IMR-90 (cell line): ENCODE results near the gene SATL1. TPM values are rescaled to one million over a fixed set of nuclear protein-coding genes. Genes with fewer than 3 reads are reported as not detected.
"Not testable (repeated sequence)": the region's sequence is repeated elsewhere in the genome, so short reads cannot be mapped to it uniquely, and the experiment has no call there.

Source experiments
- ATAC-seq: fragments of 200-7000 bp; cut with Tn5 transposase; 2 replicates; pipeline ENCODE4 v1.9.1; 2020; ENCODE audit warnings: low read depth, mild to moderate bottlenecking, moderate library complexity
- BruUV-seq: library from RNA; stranded (reverse); fragments of 400-500 nt; replicated peaks from 2 replicates; lab custom pipeline; 2021; lab: Mats Ljungman, UMichigan
- CTCF ChIA-PET: fragments of 300-600 bp; formaldehyde crosslinking; extraction: SDS; loops from one replicate; lab custom pipeline; 2021; ENCODE audit warnings: antibody characterized with exemption; lab: Yijun Ruan, JAX
- POLR2A ChIA-PET: fragments of 300-600 bp; sonication (Branson Sonifier 250); formaldehyde crosslinking; loops from one replicate; lab custom pipeline; 2022; ENCODE audit warnings: antibody characterized with exemption; ENCODE audit not compliant: unreplicated experiment; lab: Charles Lee
- DNase-seq: peaks from one replicate; pipeline ENCODE4 v3.0.0; 2013
- H2AFZ ChIP-seq: replicated peaks from 2 replicates; pipeline ENCODE3; 2013; ENCODE audit warnings: low read length, mild to moderate bottlenecking; ENCODE audit not compliant: poor library complexity
- H2AK5ac ChIP-seq: 2 replicates; pipeline ENCODE4 v1.6.1; 2013; ENCODE audit warnings: low read depth, low read length, inconsistent platforms
- H2AK9ac ChIP-seq: replicated peaks from 2 replicates; pipeline ENCODE3; 2013; ENCODE audit warnings: mild to moderate bottlenecking, low read depth, low read length, moderate library complexity; ENCODE audit not compliant: poor library complexity
- H2BK120ac ChIP-seq: 2 replicates; pipeline ENCODE4 v1.6.1; 2013; ENCODE audit warnings: low read depth, low read length, inconsistent platforms
- H2BK15ac ChIP-seq: 3 replicates; pipeline ENCODE4 v1.6.1; 2013; ENCODE audit warnings: low read depth, low read length, inconsistent platforms
- H2BK20ac ChIP-seq: 2 replicates; pipeline ENCODE4 v1.6.1; 2013; ENCODE audit warnings: low read depth, mild to moderate bottlenecking, inconsistent platforms, low read length, moderate library complexity
- H2BK5ac ChIP-seq: 2 replicates; pipeline ENCODE4 v1.6.1; 2013; ENCODE audit warnings: mild to moderate bottlenecking, low read depth, low read length, inconsistent platforms; ENCODE audit not compliant: poor library complexity, severe bottlenecking
- H3K14ac ChIP-seq: replicated peaks from 2 replicates; pipeline ENCODE4 v1.6.1; 2013; ENCODE audit warnings: low read depth, low read length, inconsistent platforms
- H3K18ac ChIP-seq: 2 replicates; pipeline ENCODE4 v1.6.1; 2013; ENCODE audit warnings: low read depth, low read length, control low read depth
- H3K23ac ChIP-seq: 2 replicates; pipeline ENCODE4 v1.6.1; 2013; ENCODE audit warnings: low read depth, low read length, inconsistent platforms
- H3K27ac ChIP-seq: 2 replicates; pipeline ENCODE4 v1.5.1; 2013; ENCODE audit warnings: mild to moderate bottlenecking, control low read depth, low read length; ENCODE audit not compliant: insufficient read depth
- H3K27me3 ChIP-seq: 2 replicates; pipeline ENCODE4 v1.6.1; 2013; ENCODE audit warnings: low read length; ENCODE audit not compliant: control insufficient read depth, insufficient read depth
- H3K36me3 ChIP-seq: 2 replicates; pipeline ENCODE4 v1.6.1; 2013; ENCODE audit warnings: low read length, mixed read lengths; ENCODE audit not compliant: control insufficient read depth, insufficient read depth
- H3K4ac ChIP-seq: 2 replicates; pipeline ENCODE4 v1.6.1; 2013; ENCODE audit warnings: low read depth, low read length, inconsistent platforms
- H3K4me1 ChIP-seq: 2 replicates; pipeline ENCODE4 v1.6.1; 2013; ENCODE audit warnings: low read length, mixed read lengths; ENCODE audit not compliant: control insufficient read depth, insufficient read depth
- H3K4me2 ChIP-seq: 2 replicates; pipeline ENCODE4 v1.6.1; 2013; ENCODE audit warnings: low read depth, mild to moderate bottlenecking, control low read depth, low read length, moderate library complexity
- H3K4me3 ChIP-seq: 2 replicates; pipeline ENCODE4 v1.5.1; 2013; ENCODE audit warnings: low read depth, mild to moderate bottlenecking, control low read depth, low read length, moderate library complexity; ENCODE audit not compliant: insufficient read depth
- H3K56ac ChIP-seq: 2 replicates; pipeline ENCODE4 v1.6.1; 2013; ENCODE audit warnings: low read length, inconsistent platforms; ENCODE audit not compliant: insufficient read depth; ENCODE audit errors: extremely low read depth
- H3K79me1 ChIP-seq, 2 experiments: 2 replicates each; pipeline ENCODE4 v1.6.1; 2013; ENCODE audit warnings: low read length in 2 of 2, inconsistent platforms in 1 of 2, low read depth in 1 of 2
- H3K9ac ChIP-seq: 2 replicates; pipeline ENCODE4 v1.6.1; 2013; ENCODE audit warnings: low read depth, low read length, control low read depth
- H3K9me1 ChIP-seq: 2 replicates; pipeline ENCODE4 v1.6.1; 2013; ENCODE audit warnings: low read length, inconsistent platforms; ENCODE audit not compliant: insufficient read depth
- H3K9me3 ChIP-seq: 2 replicates; pipeline ENCODE4 v1.6.1; 2013; ENCODE audit warnings: low read length; ENCODE audit not compliant: control insufficient read depth, insufficient read depth
- H4K20me1 ChIP-seq: 2 replicates; pipeline ENCODE4 v1.6.1; 2013; ENCODE audit warnings: low read length, inconsistent platforms; ENCODE audit not compliant: insufficient read depth
- H4K5ac ChIP-seq: 2 replicates; pipeline ENCODE4 v1.6.1; 2013; ENCODE audit warnings: mild to moderate bottlenecking, low read depth, low read length, control low read depth
- H4K8ac ChIP-seq, 2 experiments: 2 replicates each; pipeline ENCODE4 v1.6.1; 2013; ENCODE audit warnings: low read depth in 2 of 2, low read length in 2 of 2, control low read depth in 1 of 2, inconsistent platforms in 1 of 2
- H4K91ac ChIP-seq: 2 replicates; pipeline ENCODE4 v1.6.1; 2013; ENCODE audit warnings: low read depth, low read length, inconsistent platforms; ENCODE audit not compliant: insufficient read depth
- WGBS, 2 experiments: methylation state at CpG; one replicate each; pipeline versions ENCODE4 v1.1.5 to v1.1.7; 2013; ENCODE audit warnings: missing lambda C conversion rate in 2 of 2; ENCODE audit not compliant: insufficient read length in 1 of 2; ENCODE audit errors: extremely low coverage in 2 of 2; 5-methylcytosine and 5-hydroxymethylcytosine counted together
- dilution Hi-C: fragments of 300-500 bp; cut with HindIII; formaldehyde crosslinking; loops from one replicate; pipeline ENCODE4 v1.14.3; 2018; ENCODE audit warnings: low sequenced_read_pairs; ENCODE audit not compliant: unreplicated experiment
- in situ Hi-C: fragments of 300-500 bp; cut with MboI; formaldehyde crosslinking; loops from 3 replicates; pipeline ENCODE4 v1.14.3; 2019; ENCODE audit warnings: low sequenced_read_pairs, inconsistent platforms, mixed read lengths
- intact Hi-C: fragments of 100-400 bp; cut with micrococcal nuclease; formaldehyde crosslinking; loops from 2 replicates; pipeline ENCODE4 v1.10.0; 2022
- polyA plus RNA-seq, 3 experiments: library from polyadenylated mRNA; depleted of rRNA; stranded (reverse); fragments of >200 nt; gene quantifications; 2 replicates each; pipeline ENCODE4 v1.2.3, GENCODE V29; 2012; ENCODE audit warnings: low replicate concordance in 1 of 3
- total RNA-seq: library from RNA; depleted of rRNA; stranded (reverse); fragments of >200 nt; gene quantifications from 2 replicates; pipeline ENCODE4 v1.2.3, GENCODE V29; 2012

Gene SATL1
- total and polyA plus RNA-seq, 2 of the 4 experiments (the other 2 are of a cell fraction): not detected

DNA sequence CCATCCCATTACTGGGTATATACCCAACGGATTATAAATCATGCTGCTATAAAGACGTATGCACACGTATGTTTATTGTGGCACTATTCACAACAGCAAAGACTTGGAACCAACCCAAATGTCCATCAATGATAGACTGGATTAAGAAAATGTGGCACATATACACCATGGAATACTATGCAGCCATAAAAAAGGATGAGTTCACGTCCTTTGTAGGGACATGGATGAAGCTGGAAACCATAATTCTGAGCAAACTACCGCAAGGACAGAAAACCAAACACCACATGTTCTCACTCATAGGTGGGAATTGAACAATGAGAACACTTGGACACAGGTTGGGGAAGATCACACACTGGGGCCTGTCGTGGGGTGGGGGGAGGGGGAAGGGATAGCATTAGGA is 41.7 kb upstream of the SATL1 start:
- H4K5ac ChIP-seq, H3K18ac ChIP-seq, H2BK20ac ChIP-seq, H4K91ac ChIP-seq, H3K27me3 ChIP-seq, H3K4me2 ChIP-seq, H3K4me3 ChIP-seq, BruUV-seq, CTCF ChIA-PET, H3K36me3 ChIP-seq, H3K27ac ChIP-seq, H2AK5ac ChIP-seq, H3K14ac ChIP-seq, H3K9me1 ChIP-seq, DNase-seq, H3K9ac ChIP-seq, H3K4ac ChIP-seq, intact Hi-C loops, H2BK120ac ChIP-seq, H3K56ac ChIP-seq, dilution Hi-C loops, H3K4me1 ChIP-seq, H2AK9ac ChIP-seq, in situ Hi-C loops, H2AFZ ChIP-seq, H2BK15ac ChIP-seq, H4K8ac ChIP-seq, H3K79me1 ChIP-seq, H4K20me1 ChIP-seq, POLR2A ChIA-PET, ATAC-seq, H2BK5ac ChIP-seq, H3K9me3 ChIP-seq, H3K23ac ChIP-seq: not testable (repeated sequence)
- no CpG with 5 or more reads among the region's 6 CpGs for WGBS, 2 experiments
